Stimulated activated CD4-positive, alpha-beta T cell treated with anti-CD3 and anti-CD28 coated beads, TNF-alpha, amount 100 ng/mL, for 4 hours (primary cell): Measurements from ENCODE around the gene HOXA3.

Source experiments
- DNase-seq, 3 experiments: peaks; one replicate each; pipeline ENCODE4 v3.0.0-alpha.2; 2020; ENCODE audit warnings: low read depth in 3 of 3

The HOXA3 gene

DNA sequence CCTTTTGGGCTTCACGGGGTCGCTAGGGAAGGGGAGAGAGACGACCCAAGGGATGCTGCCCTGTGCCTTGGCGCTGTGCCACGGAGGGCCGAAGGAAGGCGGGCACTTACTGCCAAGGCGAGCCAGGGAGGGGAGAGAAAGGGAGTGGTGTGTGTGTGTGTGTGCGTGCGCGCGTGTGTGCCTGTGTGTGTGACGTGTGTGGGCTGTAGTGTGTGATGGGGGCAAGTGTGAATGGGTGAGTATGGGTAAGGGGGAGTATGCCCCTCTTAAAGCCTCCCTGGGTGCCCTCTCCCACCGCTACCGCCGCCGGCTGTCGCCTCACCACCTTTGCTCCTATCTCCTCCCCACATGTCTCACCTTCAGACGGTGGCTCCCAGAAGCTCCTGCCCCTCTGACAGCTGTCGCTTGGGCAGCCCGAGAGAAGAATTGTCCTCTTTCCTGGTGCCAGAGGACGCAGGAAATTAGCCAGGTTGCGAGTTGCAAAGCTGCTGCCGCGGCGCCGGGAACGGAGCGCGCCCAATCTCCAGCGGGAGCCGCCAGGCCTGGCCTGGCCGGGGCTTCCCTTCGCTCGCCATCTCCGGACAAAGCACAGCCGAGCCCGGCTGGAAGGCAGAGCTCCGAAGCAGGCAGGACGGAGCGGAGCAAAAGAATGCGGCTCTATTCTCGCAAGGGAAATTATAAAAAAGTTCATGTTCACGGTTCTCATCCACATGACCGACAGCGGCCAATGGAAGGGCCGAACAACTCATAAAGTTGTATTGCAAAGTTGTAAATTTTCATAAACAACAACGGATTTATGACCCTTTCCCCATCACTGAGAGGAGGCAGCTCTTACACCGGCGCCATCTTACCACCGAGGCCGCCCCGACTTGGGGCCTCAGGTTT is at the start of gene HOXA3:
TSS of gene HOXA3 (minus strand) at position 653 of the 885 bp plus-strand sequence. CDS start 41,943 bp downstream, outside the sequence.
- no peak for DNase-seq

- DNase-seq = no peak
Measured at GRCh38 chr7:27201580-27202017, 49.2 kb upstream of the HOXA3 start.

DNA sequence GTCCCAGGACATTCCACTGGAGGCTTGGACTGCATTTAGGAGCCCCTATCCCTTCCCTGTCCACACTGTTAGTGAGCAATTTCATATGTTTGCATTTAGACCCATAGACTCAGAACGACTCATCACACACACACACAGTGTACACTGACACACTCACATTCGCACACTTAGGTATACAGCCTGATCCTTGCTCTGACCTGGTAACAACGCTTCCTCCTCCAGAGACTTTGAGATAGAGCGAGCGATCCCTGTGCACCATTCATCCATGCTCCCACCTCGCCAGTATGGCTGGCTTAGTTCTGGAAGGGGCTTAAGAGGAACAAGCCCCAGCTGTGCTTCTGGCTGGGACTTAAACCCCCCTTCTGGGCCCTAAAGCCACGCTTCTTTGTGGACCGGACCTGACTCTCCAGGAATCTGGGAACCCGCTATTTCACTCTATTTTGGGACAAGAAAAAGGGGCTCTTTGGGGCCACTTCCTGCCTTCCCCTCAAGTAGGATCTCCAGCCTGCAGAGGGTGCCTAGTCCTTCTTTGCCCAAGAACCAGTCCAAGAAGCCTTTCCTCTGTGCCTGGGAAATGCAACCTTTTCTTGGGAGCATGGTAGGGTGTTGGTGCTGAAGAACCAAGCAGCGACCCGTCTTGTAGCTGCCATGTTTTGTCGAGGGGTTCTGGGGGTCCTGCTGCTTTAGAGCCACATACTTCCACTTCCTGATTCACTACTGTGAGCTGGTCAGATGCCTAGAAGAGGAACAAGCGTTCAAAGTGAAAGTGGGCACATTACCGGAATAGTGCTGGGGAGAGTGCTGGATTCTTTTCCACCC is 48.6 kb upstream of the HOXA3 start:
- no peak for DNase-seq

GRCh38 chr7:27199849-27200760 is 47.7 kb upstream of the HOXA3 start, which contains the start of gene HOXA13:
HOXA13 (minus strand) TSS chr7:27200091; CDS start chr7:27200077, 14 bp downstream.
- no peak for DNase-seq

DNA sequence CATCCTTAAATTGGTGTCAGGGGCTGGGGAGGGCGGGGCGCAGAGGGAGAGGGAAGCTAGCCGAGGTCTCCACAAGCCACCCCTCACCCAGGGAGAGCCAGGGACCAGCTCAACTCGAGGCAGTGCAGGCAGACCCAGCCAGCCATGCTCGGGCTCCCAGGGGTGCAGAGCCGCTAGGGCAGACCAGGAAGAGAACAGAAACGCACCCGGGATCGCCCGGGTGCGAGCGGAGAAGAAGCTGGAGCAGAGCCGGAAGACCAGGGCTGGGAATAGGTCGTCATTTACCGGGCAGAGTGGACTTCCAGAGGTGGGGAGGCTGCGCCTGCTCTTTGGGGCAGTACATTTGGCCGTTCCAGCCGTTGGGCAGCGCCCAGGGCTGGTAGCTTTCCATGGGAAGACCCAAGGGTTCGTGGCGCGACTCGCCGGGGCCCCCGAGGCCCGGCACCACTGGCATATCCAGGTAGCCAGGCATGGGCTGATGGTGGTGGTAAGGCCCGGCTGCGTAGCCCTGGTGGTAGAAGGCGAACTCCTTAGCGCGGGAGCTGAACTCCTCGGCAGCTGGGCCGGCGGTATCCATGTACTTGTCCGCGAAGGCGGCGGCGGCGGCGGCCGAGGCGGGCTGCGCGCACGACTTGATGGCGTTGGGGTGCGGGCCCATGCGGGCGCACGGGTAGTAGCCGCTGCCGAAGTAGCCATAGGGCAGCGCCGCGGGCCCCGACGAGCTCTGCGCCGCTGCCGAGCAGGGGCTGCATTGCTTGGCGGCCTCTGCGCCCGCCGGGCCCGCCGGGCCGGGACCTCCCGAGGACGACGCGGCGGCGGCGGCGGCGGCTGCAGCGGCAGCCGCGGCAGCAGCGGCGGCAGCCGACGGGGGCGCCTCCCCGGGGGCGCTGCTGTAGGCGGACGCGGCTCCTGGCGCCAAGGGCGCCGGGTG is 46.8 kb upstream of the HOXA3 start:
- no peak for DNase-seq

DNA sequence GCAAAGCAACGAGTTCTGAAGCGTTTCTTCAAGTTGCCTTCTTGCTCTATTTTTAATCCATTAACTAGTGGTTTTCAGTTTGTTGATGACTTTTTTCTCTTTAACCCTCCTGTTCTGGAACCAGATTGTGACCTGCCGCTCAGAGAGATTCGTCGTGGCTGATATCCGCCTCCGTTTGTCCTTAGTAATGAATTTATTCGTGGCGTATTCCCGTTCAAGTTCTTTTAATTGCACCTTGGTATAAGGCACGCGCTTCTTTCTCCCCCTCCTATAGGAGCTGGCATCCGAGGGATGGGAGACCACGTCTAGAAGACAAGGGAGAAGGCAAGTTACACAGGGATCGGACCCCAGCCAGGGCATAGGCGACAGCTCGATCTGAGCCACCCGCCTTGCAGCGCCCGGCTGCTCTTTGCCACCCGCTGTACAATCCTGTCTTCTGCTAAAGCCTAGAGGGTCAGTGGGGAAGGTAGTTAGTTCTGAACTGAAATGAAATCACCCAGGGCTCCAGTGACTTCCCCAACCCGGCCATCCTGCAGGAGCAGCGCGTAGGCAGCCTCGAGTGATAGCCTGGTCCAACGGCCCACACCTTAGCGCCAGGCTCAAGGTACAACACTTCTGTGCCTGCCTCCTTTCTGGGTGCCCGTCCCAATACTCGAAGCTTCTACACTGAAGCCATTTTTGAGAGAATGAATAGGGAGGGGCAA is 45.9 kb upstream of the HOXA3 start:
- DNase-seq = no peak

GRCh38 chr7:27197137-27198042 is 45.0 kb upstream of the HOXA3 start:
- DNase-seq = no peak

- peak; percentile 69 to 76 (median 76) for DNase-seq
Measured at GRCh38 chr7:27196287-27196767, 43.9 kb upstream of the HOXA3 start.

- DNase-seq = no peak
Measured at GRCh38 chr7:27194686-27195379, 42.5 kb upstream of the HOXA3 start.

DNA sequence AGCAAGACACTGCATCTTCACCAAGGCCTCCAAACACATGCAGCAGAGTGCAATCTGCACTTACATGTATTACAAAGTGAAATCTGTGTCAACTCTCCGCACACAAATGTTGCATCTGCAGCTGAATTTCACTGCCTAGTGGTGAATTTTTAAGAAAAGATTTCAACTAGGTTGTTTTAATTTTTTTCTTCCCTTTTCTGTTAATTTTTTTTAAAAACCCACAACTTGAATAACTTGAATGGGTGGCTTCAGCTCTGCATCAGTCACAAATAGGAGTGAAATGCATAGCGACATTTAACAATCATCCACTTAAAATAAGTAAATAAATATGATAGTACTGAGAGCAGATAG is 41.6 kb upstream of the HOXA3 start:
- no peak for DNase-seq

DNA sequence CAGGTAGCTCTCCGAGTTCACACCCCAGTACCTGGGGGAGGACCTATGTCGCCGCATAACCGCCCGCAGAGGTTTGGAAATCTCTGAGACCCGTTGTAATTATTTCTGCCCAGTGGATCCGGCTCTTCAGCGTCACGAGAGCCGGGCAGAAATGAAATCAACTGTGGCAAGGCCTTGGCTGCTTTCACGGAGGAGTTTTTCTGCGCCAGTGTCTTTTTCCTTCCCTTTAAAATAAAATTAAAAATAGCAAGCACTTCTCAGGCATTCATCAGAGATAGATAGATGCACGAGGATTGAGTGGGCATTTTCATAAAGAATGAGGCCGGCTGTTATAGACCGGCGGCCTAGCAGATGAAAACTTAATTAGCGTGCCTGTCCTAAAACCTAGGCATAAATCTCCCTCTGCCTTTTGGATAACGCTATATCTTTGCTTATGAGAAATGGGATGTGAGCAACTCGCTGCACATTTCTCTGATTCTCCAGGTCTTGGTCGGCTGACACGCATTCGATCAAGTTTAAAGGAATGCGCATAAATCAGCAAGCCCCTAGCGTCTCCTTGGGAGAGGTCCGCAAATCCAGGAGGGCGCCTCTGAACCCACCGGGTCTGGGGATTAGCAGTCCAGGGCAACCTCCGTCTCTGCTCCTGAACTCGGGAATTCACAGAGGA is 41.1 kb upstream of the HOXA3 start:
- DNase-seq = no peak

DNA sequence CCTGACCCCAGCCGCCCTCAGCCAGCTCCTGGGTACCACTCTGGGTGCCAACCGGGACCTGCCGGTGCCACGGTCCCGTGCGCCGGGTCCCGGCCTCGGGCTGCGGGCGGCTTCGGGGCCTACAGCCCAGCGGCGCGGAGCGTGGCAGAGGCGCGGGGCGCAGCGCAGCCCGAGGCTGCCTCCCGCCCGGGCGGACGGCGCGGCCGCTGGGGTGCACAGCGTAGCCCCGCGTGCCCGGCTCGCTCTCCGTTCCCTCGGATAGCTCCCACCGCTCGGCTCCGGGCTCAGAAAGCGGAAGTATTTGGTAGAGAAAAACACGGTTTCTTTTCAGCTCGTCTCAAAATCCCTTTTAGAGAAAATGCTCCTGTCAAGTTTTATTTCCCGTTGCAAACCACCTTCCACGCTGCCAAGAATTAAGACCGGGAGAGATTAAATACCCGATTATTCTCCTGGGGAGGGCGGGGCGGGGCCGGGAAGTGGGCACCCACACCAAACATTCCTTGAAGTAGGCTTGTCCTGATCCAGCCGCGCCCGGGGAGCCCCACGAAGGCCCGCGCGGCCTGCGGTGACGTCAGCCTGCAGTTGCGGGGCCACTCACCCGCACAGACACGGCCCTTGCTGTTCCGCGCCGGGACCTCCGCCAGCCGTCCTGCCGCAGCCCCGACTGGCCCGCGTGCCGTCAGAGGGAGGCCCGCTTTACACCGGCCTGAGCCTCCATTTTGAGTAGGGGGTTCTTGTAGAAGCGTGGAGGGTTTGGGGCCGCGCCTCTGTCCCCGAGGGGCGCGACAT is 40.4 kb upstream of the HOXA3 start:
- DNase-seq = no peak

- DNase-seq = no peak
Measured at GRCh38 chr7:27191833-27192545, 39.6 kb upstream of the HOXA3 start.

GRCh38 chr7:27191161-27191731 is 38.9 kb upstream of the HOXA3 start:
- no peak for DNase-seq

DNA sequence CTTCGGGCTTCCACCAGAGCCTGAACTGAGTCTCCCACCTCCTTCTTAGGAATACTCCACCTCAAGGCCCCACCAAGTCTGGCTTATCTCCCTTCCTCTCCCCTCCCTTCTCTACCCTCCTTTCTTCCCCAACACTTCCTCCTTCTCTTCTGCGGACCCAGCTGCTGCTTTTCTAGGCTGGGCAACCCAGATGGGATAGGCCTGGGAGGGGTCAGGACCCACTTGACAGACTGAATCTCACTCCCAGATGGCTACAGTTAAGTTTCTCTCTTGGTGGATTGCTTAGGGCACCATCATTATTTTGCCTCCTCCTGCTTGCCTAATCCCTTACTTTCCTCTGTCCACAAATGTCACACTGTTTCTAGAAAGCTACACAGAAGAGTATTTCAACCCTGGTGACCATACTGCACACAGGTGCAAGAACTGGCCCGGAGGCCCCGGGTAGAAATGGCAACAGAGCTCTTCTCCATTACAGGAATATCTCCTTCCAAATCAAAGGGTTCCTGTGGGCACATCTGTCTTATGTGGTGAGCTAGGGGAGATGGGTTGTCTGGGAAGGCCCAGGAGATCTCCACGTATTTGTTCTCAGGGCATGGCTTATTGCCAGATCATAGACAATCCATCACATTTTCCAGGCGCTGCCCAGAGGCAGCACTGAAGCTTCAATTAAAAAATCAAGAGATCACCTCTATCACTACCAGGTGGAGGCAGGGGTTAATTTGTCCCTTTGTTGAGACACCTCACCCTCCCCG is 37.8 kb upstream of the HOXA3 start:
- no peak for DNase-seq
